ELF-1 (cell line): ENCODE results near the gene NUBP2.

ENCODE experiments used
- DNase-seq: peaks from one replicate; pipeline ENCODE4 v3.0.0-alpha.2; 2016; ENCODE audit warnings: low read depth, low spot score

Gene NUBP2

DNA sequence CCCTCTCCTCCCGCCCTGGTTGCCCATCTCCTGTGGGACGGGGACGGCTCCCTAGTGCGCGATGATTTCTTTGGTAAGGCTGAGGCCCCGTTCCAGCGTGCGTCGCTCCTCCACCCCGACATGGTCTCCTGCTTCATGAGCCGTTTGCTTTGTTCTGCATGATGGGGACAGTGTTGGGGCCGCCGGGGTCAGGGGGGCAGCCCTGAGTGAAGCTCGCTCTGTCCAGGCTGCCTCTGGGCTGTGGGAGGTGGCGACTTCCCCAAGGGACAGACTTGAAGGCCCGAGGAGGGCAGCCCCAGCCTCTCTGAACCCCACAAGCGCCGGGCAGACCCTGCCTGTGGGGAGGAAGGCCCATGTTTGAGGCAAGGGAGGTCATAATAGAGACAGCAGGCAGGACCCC, 23.8 kb upstream of the NUBP2 start:
- DNase-seq = no peak

DNA sequence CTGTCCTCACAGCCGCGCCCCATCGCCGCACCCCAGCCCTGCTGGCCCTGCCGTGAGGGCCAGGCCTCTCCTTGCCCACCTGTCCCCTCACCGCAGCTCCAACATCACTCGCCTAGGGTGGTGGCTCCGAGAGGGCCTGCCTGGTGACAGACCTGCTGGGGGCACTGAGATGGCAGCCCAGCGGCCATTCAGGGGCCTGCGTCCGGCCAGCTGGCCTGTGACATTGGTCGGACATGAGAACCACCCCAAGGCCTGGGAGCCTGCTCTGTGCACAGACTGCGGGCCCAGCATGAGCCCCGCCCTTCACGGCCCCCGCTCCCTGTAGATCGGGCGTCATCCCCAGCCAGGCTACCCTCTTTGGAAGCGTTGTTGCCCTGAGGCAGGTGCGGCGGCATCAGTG, 23.2 kb upstream of the NUBP2 start:
- DNase-seq = no peak

DNA sequence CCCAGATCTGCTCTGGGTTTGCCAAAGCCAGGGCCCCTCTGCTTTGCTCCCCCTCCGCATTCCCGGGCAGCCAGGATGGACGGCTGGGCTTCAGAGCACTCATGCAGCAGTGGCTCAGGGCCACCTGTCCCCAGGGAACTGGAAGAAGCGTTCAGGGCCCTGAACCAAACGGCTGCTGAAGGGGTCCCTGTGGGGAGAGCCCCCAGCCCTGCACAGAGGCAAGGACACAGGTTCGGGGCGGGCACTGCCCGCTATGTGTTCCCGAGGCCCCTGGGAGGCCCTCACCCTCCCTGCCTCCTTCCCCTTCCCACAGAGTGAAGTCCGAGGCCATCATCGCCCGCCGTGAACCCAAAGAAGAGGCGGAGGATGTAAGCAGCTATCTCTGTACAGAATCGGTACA, 21.8 kb upstream of the NUBP2 start:
- DNase-seq = no peak

DNA sequence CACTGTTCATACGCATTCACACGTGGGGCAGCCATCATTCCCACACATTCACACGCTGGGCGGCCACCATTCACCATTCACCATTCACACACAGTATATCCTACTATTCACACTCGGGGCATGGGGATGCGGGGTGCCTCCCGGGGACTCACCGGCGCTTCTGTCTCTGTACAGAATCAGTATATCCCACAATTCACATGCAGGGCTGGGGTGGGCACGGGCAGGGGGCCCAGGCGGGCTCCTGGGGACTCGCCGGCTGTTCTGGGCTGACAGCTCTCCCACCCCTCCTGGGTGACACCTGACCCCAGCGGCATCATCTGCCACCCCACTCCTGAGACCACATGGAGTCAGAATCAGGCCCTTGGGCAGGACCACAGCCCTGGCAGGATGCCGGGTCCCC, 21.0 kb upstream of the NUBP2 start:
- DNase-seq = no peak

DNA sequence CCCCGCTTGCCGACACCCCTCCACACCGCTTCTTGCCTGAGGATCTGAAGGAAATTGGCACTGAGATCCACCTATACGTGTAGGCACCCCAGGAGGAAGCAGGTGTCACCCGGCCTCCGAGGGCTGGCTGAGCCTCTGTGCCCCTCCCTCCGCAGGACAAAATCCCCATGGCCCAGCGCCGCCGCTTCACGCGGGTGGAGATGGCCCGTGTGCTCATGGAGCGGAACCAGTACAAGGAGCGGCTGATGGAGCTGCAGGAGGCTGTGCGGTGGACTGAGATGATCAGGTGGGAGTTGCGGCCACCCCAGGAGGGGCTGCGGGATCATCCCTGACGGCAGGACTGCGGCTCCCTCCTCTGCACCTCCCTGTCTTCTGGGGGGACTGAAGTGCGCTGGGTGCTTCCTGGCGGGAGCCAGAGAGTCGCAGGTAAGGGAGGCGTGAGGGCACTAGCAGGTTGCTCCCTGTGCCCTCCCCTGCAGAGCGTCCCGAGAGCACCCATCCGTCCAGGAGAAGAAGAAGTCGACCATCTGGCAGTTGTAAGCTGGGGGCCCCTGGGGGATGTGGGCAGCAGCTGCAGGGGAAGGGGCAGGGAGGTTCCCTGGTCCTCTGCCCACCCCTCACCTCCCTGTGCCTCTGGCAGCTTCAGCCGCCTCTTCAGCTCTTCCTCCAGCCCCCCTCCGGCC, 20.4 kb upstream of the NUBP2 start:
- no peak for DNase-seq

DNA sequence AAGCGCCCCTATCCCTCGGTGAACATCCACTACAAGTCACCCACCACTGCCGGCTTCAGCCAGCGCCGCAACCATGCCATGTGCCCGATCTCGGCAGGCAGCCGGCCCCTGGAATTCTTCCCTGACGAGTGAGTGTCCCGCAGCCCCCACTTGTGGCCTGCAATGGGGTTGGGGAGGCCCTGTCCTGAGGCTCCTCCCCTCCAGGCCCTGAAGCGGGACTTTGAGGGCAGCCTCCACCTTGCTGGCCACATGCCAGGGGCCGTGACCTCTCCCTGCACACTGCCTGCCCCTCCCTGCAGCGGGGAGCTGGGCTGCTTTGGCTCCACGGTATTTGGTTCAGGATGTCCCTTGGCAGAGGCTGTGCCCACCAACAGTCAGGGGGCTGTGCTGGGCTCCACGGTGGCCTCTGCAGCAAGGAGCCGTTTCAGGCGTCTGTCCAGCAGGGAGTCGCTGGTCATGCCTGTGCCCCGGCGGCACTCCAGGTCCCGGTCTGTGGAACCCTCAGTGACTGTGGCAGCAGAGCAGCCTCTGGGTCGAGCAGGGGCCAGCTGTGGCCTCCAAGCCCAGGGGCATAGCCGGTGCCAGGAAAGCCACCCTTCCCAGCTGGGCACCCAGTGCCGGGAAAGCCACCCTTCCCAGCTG, 19.8 kb upstream of the NUBP2 start:
- no peak for DNase-seq

DNA sequence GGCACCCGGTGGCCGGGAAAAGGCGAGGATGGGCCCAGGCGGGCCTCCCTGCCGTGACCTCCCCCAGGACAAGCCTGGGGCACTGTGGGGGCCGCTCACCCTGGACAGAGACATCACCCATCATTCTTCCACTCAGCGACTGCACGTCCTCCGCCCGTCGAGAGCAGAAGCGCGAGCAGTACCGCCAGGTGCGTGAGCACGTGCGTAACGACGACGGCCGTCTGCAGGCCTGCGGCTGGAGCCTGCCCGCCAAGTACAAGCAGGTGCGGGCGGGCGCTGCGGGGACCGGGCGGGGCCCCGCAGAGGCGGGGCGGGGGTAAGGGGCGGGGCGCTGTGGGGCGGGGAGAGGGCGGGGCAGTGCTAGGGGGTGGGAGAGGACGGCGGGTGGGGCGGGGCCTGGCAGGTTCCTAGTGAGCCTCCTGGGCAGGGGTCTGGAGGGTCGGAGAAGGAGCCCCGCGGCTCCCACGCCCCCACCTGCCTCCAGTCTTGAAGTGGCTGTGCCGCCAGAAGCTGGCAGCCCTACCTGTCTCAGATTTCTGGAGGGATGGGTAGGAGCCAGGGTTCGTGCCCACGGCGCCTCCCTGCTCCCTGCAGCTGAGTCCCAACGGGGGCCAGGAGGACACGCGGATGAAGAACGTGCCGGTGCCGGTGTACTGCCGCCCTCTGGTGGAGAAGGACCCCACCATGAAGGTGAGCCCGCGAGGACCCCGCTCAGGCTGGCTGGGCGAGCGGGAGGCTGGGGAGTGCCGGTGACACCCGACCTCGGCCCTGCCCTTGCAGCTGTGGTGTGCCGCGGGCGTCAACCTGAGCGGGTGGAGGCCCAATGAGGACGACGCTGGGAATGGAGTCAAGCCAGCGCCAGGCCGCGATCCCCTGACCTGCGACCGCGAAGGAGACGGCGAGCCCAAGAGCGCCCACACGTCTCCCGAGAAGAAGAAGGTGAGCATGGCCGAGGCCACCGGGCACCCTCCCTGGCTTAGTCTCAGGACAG, 18.9 kb upstream of the NUBP2 start:
- peak; percentile 92 for DNase-seq

DNA sequence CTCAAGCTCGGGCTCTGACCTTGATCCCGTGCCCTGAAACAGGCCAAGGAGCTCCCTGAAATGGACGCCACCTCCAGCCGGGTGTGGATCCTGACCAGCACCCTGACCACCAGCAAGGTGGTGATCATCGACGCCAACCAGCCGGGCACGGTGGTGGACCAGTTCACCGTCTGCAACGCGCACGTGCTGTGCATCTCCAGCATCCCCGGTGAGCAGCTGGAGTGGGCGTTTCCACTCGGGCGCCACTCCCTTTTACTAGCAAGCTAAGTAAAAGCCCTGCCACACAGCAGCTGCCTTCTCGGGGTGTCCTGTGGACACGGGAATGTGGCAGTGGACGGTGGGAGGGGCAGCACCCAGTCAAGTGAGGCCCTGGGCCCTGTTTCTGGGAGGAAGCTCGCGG, 17.8 kb upstream of the NUBP2 start:
- DNase-seq = no peak

DNA sequence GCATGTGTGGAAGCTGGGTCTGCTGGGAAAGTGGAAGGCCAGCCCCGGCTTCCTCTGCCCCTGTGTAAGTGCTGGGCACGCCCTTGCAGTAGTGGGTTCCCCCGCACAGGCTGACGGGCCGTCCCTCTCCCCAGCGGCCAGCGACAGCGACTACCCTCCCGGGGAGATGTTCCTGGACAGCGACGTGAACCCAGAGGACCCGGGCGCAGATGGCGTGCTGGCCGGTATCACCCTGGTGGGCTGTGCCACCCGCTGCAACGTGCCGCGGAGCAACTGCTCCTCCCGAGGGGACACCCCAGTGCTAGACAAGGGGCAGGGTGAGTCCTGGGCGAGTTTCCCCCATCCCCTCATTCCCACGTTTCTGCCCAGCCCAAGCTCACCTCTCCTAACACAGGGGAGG, 16.9 kb upstream of the NUBP2 start:
- DNase-seq = no peak

DNA sequence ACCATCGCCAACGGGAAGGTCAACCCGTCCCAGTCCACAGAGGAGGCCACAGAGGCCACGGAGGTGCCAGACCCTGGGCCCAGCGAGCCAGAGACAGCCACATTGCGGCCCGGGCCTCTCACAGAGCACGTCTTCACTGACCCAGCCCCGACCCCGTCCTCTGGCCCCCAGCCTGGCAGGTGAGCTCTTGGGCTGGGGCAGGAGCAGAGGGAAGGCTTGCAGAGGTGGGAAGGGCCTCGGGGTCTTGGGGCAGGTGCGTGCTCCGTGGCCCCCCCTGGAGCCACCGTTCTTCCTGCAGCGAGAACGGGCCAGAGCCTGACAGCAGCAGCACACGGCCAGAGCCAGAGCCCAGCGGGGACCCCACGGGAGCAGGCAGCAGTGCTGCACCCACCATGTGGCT, 16.5 kb upstream of the NUBP2 start:
- DNase-seq = no peak

DNA sequence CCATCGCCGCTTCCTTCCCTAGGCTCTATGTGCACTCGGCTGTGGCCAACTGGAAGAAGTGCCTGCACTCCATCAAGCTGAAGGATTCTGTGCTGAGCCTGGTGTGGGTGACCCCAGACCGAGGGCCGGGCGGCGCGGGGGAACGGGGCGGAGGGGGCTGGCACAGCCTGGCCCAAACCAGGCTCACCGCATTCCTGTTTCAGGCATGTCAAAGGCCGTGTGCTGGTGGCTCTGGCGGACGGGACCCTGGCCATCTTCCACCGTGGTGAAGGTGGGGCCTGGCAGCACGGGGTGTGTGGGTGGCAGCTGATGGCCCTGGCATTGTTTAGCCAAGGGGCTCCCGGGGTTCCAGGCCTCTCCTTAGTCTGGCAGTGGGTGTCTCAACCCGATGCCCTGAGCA, 16.1 kb upstream of the NUBP2 start:
- DNase-seq = no peak

DNA sequence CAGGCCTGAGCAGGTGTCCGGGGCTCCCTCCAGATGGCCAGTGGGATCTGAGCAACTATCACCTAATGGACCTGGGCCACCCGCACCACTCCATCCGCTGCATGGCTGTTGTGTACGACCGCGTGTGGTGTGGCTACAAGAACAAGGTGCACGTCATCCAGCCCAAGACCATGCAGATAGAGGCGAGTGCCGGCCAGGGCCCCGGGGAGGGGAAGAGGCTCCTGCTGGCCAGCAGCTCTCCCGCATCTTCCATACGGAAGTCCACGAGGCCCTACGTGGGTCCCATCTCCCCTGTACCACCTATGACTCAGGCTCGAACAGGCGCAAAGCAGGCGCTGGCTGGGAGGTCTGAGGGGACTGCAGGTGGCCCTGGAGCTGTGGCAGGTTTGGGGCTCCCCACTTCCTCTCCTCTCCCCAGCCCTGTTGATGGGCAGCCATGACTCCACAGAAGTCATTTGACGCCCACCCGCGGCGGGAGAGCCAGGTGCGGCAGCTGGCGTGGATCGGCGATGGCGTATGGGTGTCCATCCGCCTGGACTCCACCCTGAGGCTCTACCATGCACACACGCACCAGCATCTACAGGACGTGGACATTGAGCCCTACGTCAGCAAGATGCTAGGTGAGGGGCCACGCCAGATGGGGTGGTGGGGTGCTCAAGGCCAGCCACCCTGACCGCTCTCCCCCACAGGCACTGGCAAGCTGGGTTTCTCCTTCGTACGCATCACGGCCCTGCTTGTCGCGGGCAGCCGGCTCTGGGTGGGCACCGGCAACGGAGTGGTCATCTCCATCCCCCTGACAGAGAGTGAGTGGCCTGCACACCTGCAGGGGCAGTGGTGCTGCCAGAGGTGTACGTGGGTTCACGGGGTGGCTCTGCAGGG, 15.4 kb upstream of the NUBP2 start:
- DNase-seq = no peak

DNA sequence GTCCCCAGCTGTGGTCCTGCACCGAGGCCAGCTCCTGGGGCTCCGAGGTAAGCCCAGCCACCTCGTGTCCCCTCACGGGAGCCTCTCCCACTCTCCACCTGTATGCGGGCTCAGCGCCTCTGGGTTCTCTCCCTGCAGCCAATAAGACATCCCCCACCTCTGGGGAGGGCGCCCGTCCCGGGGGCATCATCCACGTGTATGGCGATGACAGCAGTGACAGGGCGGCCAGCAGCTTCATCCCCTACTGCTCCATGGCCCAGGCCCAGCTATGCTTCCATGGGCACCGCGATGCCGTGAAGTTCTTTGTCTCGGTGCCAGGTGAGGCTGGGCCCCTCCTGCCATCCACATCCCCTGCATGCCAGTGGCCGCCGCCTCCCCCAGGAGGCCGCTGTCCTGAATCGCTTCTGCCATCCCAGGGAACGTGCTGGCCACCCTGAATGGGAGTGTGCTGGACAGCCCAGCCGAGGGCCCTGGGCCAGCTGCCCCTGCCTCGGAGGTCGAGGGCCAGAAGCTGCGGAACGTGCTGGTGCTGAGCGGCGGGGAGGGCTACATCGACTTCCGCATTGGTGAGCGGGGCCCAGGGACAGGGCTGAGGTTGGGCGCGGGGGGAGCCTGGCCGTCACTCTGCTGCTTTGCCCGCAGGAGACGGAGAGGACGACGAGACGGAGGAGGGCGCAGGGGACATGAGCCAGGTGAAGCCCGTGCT, 14.5 kb upstream of the NUBP2 start:
- DNase-seq = no peak

DNA sequence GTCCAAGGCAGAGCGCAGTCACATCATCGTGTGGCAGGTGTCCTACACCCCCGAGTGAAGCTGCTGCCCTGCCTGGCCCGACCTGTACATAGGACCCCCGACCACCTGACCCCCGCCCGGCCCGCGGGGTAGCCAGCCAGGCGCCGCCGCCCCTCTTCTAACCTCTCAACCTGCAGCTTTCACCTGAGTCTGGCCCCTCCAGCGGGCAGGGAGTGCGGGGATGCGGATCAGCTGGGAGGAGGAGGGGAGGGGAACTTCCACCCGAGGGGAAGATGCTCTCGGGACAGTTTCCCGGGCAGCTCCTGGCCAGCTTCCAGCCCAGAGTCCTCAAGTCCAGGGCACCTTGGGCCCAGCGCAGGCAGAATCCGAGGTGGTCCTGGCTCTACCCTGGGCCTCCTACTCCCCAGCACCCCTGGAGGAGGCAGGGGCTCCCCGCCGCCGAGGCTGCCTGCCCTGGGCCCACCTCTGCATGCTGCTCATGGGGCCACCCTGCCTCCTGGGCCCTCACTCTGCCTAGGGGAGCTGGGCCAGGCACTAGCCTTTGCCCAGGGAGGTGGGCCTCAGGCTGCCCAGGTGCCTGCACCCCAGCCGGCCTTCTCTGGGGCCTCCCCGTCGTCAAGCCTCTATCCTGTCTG, 13.9 kb upstream of the NUBP2 start:
- no peak for DNase-seq

DNA sequence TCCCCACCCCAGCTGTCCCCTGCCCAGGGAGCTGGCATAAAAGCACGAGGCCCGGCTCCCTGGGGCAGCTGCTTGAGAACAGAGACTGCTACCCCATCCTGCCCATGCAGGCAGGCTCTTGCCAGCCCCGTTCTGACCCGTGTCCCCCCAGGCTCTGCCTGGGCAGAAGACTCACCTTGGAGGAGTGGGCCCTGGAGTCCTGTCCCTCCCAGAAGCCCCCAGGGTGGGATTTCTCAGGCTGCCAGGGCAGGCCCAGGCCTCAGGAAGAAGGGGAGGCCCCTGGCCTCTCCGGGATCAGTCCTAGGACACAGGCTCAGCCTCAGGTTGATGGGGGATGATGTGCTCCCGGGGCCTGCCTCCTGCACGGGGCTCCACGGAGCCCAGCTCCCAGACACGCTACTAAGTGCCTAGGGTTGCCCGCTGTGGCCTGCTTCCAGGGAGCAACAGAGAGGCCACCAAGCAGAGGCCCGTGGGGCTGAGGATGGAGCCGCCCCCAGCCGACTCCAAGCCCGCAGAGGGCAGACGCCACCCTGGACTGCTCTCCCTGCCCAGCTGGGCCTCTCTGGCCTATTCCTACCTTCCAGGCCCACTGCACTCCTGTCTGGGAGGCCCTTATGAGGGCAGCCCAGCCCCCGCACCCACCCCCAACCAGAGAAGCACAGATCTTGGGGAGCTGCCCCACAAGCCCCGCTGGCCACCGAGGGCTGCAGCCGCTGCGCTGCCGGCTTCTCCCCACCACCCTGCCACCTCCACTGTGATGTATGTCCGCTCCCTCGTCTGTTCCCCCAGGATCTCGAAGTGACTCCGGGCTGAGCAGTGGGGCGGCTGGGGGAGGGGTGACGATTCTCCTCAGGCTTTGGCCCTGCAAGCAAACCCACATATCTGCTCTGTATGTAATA, 13.1 kb upstream of the NUBP2 start:
- no peak for DNase-seq

DNA sequence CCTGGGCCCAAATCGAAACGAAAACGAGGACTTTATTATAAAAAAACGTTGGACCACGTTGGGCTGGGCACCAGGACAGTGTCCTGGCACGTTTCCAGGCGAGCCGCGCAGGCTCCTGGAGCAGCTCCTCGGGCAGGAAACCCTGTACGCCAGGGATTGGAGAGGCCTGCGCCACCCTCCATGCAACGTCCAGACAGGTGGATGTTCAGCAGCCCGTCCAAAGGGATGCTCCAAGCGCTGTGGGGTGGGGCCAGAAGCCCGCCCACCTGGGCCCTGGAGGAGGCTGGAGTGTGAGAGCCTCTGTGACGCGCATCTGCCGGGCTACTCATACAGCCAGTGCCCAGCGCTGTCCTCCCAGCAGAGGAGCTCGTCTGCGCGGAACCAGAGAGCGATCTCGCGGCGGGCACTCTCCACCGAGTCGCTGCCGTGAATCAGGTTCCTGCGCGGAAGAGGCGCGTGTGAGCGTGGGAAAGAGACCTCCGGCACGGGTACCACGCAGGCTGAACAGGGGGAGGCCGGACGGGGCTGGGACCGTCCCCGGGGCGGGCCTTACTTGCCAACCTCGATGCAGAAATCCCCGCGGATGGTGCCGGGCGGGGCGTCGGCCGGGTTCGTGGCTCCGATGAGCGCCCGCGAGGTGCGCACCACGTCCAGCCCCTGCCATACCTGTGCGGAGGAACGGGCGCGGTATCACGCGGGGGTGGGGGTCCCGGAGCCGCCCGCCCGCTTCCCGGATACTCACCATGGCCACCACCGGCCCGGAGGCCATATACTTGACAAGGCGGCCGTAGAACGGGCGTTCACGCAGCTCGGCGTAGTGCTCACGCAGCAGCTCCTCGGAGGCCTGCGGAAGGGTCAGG, 12.2 kb upstream of the NUBP2 start:
- peak; percentile 53 for DNase-seq

DNA sequence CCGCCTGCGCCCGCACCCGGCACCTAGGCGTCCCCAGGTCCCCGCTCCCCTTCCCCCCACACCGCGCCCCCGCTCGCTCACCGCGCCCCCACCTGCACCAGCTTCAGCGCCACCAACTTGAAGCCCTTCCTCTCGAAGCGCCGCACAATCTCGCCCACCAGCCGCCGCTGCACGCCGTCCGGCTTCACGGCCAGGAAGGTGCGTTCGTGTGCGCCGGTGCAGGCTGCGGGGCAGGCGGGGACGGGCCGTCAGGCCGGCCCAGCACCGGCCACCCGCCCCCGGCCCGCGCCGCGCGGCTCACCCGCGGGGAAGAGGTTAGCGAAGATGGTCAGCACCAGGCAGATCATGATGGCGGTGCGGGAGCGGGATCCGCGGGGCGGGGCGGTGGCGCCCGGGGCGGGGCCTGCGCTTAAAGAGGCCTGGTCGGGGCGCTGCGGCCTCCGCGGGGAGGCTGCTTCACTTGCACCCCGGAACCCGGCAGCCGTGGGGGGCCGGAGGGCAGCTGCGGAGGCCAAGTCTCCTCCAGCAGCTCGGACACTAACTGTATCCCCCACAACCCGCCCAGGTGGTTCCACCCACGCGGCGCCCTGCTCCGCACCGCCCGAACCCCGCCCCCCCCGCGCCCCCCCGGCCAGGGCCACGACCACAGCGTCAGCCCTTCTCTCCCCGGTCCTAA, 11.4 kb upstream of the NUBP2 start, which contains the start of gene NME3:
Gene NME3 (minus strand): TSS at position 356 of the 676 bp plus-strand sequence. CDS start 9 bp downstream, at position 347.
- no peak for DNase-seq
